Kidney capillary endothelial cell (primary cell): ENCODE results near the gene CRYBA2.

Experiments
- DNase-seq: peaks from one replicate; pipeline ENCODE4 v3.0.0-alpha.2; 2018; ENCODE audit warnings: low spot score

CRYBA2 gene

DNA sequence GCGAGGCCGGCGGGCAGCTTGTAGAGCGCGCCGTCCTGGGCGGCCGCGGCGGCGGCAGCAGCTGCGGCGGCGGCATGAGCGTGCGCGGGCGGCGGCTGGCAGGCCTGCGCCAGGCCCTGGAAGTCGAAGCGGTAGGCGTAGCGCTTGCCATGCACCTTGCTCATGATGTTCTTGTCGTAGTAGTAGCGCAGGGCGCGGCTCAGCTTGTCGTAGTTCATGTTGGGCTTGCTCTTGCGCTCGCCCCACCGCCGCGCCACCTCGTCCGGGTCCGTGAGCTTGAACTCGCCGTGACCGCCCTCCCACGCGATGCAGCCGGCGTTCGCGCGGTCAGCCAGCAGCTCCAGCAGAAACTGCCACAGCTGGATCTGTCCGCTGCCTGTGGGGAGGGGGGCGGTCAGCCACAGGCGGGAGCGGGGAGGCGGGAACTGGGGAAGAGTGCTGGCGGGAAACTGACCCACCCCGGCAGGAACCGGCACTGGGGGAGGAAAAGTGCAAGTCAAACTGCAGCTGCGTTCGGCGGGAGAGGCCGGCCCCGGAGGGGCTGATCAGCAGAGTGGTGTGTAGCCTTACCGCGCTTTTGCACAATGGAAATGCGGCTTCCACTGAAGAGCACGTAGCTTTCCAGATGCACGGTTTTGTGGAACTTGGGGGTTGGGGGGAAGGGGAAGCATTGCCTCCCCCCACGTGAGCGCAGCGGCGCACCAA lies 11.2 kb downstream of the CRYBA2 start:
- no peak for DNase-seq

DNA sequence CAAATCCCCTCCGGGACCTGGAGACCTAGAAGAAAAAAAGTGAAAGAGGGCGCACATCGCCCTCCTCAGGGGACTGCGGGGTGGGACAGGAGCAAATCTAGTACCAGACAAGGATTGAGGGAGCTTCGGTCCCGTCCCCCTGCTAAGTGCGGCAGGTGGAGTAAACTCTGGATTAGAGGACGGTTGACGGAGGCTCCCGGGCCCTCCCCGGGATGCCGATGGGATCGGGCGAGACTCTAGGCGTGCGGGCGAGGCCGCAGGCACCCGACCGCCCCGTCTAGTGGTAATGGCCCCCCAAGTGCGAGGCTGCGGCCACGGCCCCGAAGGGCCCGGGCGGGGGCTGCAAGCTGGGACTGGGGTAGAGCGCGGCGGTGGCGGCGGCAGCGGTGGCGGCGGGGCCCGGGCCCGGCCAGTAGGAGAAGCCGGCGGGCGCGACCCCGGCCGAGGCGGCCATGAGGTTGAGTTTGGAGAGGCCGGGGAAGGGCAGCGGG lies 11.8 kb downstream of the CRYBA2 start:
- DNase-seq = no peak

DNA sequence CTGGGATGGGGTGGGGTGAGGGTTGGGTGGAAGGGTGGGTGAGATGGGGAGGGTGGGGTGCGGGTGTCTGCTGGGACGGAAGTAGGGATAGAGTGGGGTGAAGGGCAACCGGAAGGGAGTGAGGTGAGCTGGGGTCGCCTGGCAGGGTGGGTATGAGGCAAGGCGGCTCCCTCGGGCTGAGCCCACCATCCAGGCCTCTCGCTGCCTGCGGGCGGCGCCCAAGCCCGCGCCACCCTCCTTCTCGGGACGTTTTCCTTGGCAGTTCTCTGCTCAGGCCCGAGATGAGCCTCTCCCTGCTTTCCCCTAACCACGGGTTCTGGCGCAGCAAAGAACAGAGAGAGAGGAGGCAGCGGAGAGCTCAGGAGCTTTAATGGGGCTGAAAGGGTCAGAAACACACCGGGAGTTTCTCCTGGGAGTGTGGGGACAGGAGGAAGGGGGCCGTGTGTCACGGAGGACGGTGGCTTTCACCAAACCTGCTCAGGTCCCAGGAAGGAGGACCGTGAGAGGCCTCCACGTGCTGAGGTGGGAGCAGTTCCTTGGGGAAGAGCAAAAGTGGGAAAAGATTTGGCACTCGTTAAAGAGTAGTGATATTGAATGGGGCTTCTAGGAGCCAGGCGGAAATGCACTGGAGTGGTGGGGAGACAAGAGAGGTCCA lies 12.4 kb downstream of the CRYBA2 start:
- no peak for DNase-seq

DNA sequence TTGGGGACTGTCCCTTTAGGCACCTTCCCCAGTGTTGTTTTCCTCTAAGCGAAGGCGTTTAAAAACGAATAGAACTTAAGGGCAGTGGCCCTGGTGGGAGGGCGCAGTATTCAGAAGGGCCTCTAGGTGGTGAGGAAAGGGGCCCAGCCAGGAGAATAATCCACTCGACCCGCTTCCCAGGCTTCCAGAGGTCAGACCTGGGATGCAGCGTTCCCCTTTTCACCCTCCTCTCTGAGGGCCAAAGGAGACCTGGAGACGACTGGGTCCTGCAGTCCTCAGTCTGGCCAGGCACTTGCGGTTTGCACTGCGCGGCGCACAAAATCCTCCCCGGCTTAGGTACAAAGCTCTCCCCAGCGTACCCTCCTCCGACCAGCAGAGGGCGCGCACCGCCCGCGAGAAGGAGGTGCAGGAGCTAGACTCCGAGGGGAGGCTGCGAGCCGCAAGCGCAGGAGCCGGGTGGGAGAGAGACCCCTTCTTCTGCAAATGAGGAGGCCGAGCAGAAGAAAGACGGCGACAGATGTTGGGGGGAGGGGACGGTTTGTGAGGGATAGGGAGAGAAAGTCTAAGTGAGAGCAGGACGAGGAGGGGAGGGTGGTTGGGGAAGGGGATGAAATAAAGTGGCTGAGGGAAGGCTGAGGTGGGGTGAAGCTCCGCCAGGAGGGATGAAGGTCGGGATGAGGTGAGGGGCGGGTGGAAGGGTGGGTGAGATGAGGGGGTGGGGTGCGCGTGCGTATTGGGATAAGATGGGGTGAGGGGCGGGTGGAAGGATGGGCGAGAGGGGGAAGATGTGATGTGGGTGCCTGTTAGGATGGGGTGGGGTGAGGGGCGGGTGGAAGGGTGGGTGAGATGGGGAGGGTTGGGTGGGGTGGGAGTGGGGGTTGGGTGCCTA lies 13.1 kb downstream of the CRYBA2 start:
- DNase-seq = peak; percentile 81

DNA sequence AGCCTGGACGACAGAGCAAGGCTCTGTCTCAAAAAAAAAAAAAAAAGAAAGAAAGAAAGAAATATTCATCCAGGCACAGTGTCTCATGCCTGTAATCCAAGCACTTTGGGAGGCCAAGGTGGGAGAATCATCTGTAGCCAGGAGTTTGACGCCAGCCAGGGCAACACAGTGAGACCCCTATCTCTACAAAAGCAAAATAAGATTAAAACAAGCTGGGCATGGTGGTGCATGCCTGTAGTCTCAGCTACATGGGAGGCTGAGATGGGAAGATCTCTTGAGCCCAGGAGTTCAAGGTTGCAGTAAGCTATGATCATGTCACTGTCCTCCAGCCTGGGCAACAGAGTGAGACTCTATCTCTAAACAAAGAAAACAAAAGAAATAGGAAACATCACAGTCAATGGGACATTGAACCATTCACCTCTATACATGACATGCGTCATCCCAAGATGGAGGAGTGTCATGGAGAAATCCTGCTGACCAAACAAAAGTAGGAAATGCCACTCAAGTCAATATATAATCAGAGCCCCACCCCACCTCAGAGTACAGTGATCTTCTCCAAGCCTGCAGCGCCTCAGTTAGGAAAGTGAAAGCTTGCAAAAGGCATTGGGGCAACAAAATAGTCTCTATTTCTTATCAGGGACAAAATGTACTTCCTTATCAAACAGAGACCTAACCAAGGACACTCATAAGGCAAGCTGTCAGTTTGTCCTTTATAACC lies 18.0 kb downstream of the CRYBA2 start:
- no peak for DNase-seq

DNA sequence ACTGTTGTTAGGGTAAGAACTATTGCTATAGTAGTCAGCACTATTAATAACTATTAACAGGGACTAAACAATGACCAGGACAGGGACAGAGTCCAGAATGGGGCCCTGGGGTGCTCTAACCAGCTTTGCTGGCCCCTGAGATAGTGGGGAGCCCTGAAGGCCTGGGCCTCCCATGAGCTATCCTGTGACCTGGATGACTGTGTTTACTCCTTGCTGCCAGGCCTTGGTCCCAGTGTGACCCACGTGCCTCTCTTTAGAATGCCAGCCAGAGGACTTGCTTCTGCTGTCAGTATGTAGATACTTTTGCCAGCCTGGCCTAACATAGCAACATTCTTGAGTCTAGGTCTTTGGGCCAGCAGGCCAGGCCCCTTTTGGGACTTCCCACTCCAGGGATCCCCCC lies 22.3 kb downstream of the CRYBA2 start:
- DNase-seq = no peak

DNA sequence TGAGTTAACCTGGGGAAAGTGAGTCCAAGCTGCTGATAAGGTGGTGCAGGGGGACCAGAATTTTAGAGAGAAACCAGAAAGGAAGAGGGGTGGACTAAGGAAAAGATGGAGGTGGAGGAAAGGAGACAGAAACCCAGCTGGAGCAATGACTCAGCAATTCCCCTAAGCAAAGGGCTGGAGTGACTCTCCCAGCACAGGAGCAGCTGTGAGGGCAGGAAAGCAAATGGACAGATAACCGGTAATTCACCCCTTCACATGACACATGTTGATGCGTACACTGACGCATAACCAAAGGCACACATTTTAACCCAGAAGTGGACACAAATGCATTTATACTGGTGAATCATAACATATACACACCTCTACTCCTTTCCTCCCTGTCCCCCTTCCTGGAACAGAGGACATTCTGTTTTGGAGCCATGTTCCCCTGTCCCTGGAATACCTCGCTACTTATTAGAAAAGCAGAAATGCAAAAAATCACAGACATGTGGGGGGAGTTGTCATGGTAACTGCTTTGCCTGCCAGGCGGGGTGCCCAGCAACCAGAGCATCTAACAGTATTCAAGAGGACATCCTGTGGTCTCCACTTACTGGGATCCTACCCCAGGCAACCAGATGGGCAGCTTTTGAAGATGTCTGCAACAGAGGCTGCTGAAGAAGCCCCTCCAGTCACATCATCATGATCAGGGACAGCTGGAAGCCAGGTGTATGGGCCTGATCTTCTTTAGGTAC lies 29.0 kb downstream of the CRYBA2 start:
- DNase-seq = peak; percentile 29

DNA sequence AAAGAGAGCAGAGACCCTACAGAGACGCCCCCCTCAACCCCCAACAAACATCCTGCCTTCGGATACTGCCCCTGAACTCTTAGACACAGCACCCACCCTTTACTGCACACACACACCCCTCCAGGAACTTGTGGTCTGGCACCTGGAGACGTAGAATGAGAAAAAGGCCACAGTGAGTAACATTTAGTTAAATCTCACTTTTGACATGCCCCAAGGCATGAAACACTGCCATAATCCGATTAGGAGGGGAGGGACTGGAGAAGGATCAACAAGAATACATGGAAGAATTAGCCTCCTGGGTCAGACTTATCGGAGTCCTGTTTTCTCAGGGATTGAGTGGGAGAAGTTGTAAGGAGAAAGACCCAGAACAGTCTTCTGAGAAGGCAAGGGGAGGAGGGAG lies 29.6 kb downstream of the CRYBA2 start:
- DNase-seq = no peak

DNA sequence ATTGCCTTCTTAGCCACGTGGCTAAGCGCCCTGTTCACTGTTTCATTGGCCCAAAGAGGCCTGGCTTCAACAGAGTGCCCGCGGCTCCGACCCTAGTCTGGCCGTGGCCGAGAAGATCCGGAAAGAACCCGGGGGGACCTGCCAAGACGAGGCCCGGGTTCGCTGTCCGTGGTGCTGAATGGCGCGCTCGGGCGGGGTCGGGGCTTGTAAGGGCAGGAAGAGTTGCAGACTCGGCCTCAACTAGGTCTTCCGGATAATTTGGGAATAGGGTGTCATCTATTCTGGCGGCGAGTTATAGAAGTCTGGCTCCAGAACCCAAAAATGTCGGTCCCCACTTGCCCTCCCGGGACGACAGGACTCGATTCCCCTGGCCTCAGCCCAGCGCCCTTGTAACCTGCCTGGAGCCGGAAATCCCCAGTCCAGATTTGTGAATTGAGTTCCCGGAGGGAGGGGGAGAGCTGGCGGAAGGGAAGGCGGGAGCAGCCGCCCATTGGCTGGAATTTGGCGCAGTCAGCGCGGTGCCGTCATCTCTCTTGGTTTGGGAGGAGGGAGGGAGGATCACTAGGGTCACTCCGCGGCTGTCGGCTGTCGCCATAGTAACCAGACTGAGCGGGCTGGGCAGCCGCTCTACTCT lies 30.2 kb downstream of the CRYBA2 start:
- no peak for DNase-seq

DNA sequence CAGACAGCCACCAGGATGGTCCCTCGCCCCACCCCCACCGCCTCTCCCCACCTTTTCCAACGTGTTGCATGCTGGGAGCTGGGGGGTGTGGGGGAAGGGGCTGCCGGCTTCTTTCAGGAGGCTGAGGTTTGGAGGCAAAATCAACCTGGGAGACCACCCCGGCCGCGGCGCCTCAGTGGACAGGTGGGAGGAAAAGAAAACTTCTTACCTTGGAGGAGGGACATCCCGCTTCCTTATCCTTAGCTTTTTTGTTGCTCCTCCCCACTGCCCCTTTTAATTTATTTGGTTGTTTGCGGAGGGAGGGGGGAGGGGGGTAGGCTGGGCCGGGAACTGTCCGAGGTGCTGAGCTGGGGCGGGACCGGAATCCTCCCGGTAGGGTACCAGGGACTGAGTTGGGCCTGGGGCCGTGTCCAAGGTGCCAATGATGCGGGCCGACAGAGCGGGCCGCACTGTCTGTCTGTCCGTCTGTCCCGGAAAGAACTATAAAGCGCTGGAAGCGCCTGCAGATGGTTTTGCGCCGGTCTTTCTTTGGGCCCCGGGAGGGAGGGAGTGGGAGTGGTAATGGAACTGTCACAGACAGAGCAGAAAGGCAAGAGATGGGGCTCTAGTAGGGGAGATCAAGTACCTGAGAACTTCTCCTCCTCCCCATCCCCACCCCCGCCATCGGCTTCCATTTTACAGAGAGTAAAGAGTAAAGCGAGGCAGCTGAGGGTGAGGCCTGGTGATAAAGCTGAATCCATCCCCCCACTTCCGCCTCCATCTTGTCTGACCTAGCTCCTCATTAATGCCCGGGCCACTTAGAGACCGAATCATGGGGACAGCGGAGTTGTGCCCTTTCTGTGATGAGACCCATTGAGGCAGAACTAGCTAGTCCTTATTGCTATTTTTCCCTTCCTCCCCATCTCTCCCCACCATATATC lies 31.3 kb downstream of the CRYBA2 start:
- DNase-seq = no peak

DNA sequence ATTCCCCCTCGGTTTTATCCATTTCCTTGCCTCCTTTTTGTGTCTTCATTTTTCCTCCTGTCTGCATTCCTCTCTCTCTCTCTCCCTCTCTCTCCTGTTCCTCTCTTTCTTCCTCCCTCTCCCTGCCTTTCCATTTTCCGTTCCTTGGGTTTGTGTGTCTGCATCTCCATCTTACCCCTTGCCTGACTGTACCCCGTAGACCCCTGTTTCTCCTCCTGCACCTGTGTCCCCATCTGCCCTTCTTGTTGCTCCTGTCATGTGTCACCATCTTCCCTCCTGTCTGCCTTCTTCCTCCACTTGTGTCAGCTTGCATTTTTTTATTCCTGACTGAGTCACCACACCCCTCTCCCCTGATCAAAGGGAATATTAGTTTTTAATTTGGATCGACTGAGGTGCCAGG lies 32.0 kb downstream of the CRYBA2 start:
- no peak for DNase-seq

DNA sequence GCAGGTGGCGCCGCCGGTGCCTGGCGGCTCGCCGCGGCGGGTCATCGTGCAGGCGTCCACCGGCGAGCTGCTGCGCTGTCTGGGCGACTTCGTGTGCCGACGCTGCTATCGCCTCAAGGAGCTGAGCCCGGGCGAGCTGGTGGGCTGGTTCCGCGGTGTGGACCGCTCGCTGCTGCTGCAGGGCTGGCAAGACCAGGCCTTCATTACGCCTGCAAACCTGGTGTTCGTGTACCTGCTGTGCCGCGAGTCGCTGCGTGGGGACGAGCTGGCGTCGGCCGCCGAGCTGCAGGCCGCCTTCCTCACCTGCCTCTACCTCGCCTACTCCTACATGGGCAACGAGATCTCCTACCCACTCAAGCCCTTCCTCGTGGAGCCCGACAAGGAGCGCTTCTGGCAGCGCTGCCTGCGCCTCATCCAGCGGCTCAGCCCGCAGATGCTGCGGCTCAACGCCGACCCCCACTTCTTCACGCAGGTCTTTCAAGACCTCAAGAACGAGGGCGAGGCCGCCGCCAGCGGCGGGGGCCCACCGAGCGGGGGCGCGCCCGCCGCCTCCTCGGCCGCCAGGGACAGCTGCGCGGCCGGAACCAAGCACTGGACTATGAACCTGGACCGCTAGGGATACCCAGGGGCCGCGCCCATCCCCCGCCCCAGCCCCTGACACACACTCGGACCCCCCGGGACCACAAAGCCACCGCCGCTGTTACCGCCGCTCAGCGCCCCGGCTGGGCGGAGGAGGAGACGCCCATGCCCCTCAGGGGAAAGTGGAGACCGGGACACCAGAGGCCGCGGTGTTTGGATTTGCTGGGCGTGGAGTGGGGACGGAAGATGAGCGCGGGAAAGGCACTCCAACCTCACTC lies 32.7 kb downstream of the CRYBA2 start:
- no peak for DNase-seq

DNA sequence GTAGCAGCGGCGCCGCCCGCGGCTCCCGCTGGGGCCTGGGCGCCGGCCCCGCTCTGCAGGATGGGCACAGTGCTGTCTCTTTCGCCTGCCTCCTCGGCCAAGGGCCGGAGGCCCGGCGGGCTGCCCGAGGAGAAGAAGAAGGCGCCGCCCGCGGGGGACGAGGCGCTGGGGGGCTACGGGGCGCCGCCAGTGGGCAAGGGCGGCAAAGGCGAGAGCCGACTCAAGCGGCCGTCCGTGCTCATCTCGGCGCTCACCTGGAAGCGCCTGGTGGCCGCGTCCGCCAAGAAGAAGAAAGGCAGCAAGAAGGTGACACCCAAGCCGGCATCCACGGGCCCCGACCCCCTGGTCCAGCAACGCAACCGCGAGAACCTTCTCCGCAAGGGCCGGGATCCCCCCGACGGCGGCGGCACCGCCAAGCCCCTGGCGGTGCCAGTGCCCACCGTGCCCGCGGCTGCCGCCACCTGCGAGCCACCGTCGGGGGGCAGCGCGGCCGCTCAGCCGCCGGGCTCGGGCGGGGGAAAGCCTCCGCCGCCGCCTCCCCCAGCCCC lies 33.4 kb downstream of the CRYBA2 start:
- DNase-seq = no peak

DNA sequence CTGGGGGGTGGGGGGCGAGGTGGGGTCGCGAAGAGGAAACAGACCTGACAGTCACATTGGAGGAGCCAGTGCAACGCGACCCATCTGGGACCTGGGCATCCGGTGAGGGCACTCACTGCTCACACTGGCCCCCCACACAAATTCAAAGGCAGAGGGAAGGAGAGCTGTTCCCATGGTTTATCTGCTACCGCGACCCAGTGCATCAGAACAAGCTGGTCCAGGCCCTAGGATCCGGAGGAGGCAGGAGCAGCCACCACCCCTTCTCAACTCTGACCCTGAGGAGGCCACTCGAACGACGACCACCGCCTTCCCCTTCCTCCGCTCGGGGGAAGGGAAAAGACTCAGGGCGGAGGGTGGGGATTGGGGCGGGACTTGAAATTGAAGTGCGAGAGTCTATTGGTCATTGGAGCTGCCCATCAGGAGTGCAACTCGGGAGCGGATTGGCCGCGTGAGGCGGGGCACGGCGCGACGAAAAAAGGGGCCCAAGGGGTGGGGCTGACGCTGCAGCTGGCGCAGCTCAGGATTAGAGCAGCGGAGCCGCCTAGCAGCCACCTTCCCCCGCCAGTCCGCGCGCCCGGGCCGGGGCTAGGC lies 34.0 kb downstream of the CRYBA2 start, which contains the start of gene CDK5R2:
CDK5R2 (plus strand) TSS at position 526 of the 591 bp plus-strand sequence. CDS start 155 bp downstream, outside the sequence.
- peak; percentile 32 for DNase-seq

DNA sequence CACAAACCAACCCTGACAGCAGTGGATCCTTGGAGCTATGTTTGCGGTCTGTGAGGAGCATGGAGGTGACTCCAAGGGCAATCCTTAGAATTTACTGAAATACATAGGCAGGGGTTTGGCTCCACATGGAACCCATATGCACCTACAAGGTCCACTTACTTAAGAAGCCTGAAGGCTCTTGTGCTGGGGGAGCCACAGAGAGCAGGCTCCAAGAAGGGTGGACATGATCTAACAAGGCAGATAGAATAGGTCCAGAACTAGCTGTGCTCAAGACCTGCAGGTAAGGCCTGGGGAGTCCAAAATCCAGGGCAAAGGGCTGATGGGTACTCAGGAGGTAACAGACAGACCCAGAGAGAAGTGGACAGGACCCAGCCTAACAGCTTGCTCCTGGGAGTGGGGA lies 34.9 kb downstream of the CRYBA2 start:
- no peak for DNase-seq

DNA sequence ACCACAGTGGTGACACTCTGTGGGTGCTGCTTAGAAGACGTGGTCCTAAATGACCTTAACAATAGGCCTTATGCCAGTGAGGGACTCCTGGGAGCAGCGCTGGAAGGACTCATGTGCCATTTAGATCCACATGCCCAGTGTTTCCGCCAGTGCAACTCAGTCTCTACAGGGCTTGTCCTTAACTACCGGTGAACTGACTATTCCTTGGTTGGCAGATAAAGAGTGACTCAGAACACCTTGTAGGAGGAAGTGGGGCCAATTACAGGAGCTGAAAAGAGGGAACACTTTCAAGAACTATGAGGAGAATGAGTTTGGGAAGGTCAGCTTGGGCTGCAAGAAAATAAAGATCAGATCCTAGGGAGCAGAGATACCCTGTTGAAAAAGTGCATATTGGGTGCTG lies 35.6 kb downstream of the CRYBA2 start:
- DNase-seq = no peak

DNA sequence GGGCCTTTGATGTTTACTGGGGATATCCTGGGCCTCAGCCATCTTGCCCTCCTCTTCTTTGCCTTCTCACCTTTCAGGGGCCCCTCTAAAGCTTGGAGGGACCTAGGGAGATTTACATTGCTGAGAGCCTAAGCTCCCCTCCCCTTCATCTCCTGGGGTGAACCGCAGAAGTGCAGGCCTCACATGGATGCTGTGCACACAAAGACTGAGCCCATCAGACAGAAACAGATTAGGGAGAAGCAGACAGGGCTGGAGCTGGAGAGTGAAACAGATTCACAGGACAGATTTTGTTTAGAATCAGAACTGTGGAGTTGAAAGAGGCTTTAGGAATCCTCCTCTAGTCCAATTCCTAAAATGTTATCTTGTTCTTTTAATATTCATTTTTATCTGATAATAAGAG lies 37.2 kb downstream of the CRYBA2 start:
- DNase-seq = no peak
